Stimulated activated CD8-positive, alpha-beta memory T cell treated with anti-CD3 and anti-CD28 coated beads, Interleukin-4, amount 100 ng/mL, for 4 hours (primary cell): Measurements from ENCODE around the gene TUBA3D.
"Not testable (repeated sequence)": the region's sequence is repeated elsewhere in the genome, so short reads cannot be mapped to it uniquely, and the experiment has no call there.

Experiments
- DNase-seq, 2 donors: peaks; one replicate each; pipeline ENCODE4 v3.0.0-alpha.2; 2020; ENCODE audit warnings: low read depth in 2 of 2, low spot score in 1 of 2

TUBA3D gene

GRCh38 chr2:131483981-131484820 lies 8.3 kb downstream of the TUBA3D start:
- DNase-seq = not testable (repeated sequence)

GRCh38 chr2:131484906-131485460 lies 9.1 kb downstream of the TUBA3D start:
- not testable (repeated sequence) for DNase-seq

- DNase-seq = not testable (repeated sequence)
Observed at GRCh38 chr2:131486201-131486902, 10.4 kb downstream of the TUBA3D start.

- no peak for DNase-seq
Observed at GRCh38 chr2:131488306-131489205, 12.6 kb downstream of the TUBA3D start.

- not testable (repeated sequence) for DNase-seq
Observed at GRCh38 chr2:131490616-131491468, 14.9 kb downstream of the TUBA3D start.

- DNase-seq = not testable (repeated sequence)
Observed at GRCh38 chr2:131491469-131491836, 15.5 kb downstream of the TUBA3D start.

- peak in 1 of 2 donors; percentile 64 for DNase-seq
Observed at GRCh38 chr2:131492015-131492417, 16.1 kb downstream of the TUBA3D start, which contains the start of gene MZT2A. Gene MZT2A, minus strand, starts transcription at chr2:131492397. Its CDS starts 21 bp downstream, at chr2:131492376.

- peak; percentile 82 to 85 for DNase-seq
Observed at GRCh38 chr2:131492418-131493198, 16.7 kb downstream of the TUBA3D start.

GRCh38 chr2:131493199-131493968 lies 17.5 kb downstream of the TUBA3D start:
- no peak for DNase-seq

- not testable (repeated sequence) for DNase-seq
Observed at GRCh38 chr2:131495506-131495905, 19.6 kb downstream of the TUBA3D start.

GRCh38 chr2:131498321-131498973 lies 22.5 kb downstream of the TUBA3D start:
- not testable (repeated sequence) for DNase-seq

- DNase-seq = not testable (repeated sequence)
Observed at GRCh38 chr2:131503587-131503986, 27.7 kb downstream of the TUBA3D start.

GRCh38 chr2:131504082-131504750 lies 28.3 kb downstream of the TUBA3D start:
- not testable (repeated sequence) for DNase-seq

GRCh38 chr2:131509615-131510014 lies 33.7 kb downstream of the TUBA3D start:
- DNase-seq = no peak

- not testable (repeated sequence) for DNase-seq
Observed at GRCh38 chr2:131511291-131511968, 35.5 kb downstream of the TUBA3D start.

GRCh38 chr2:131511969-131512870 lies 36.3 kb downstream of the TUBA3D start:
- not testable (repeated sequence) for DNase-seq
